Measurements from ENCODE around the gene RHNO1. TPM values are rescaled to one million over a fixed set of nuclear protein-coding genes. Genes with fewer than 3 reads are reported as not detected.
A peak's percentile ranks its signal among the peaks of the same experiment; 100 is the strongest.

RHNO1 gene
- total and polyA plus RNA-seq, 2 of the 8 experiments (the other 6 are each of a cell fraction or from before 2014, with no cell fraction given) = 55.8 to 56.9 TPM

DNA sequence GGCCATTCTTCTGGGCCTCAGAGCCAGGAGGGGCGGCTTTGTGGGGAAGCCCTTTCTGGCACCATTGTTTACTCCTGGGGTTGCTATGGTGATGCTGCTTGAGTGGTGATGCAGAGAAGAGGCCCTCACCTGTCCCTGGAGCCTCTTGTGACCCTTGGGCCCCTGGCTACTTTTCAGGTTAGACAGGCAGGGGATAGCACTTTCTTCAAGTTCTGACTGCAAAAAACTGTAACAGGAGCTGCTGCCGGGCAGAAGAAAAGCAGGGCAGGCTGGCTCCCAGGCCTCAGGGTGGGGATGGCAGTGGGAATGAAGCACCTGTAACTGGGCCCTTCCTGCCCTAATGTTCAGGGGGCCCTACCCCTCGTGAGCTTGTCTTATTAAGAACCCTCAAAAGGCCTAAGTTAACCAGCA is 20.0 kb upstream of the RHNO1 start, which contains the start of gene TEX52:
Gene TEX52, minus strand, starts transcription at position 19 of the 411 bp plus-strand sequence. Its CDS starts 13 bp downstream, at position 6.
- DNase-seq (ENCODE audit: low read depth in 1 of 2, low spot score in 2 of 2) (peak in 1 of 2 experiments; percentile 63), FAIRE-seq (no peak)
- Histone ChIP-seq H2BK15ac (ENCODE audit: low read length) (no peak within 1 kb of the TSS), H3K4me3 (ENCODE audit: extremely low read depth in 1 of 4, insufficient read depth in 2 of 4, low read depth in 3 of 4, low read length in 4 of 4) (no peak within 1 kb of the TSS), H3K23me2 (ENCODE audit: low read depth, low read length) (no peaks in the 10 kb centered on the region), H3K56ac (replicated peaks; ENCODE audit: insufficient read length, low read depth, low read length) (no peak within 1 kb of the TSS), H3K14ac (ENCODE audit: insufficient read length) (no peak within 1 kb of the TSS), H3K9ac (replicated peaks in 1 of 4; ENCODE audit: extremely low read depth in 1 of 4, low read depth in 3 of 4, low read length in 3 of 4) (peak within 1 kb of the TSS in 2 of 4 experiments; percentile 25 to 38; a peak in 2 of 7 replicates), H3K18ac (ENCODE audit: extremely low read depth, low read length) (no peak within 1 kb of the TSS), H2AK5ac (ENCODE audit: low read depth, low read length) (no peak within 1 kb of the TSS; the same call in 1 of the 2 replicates), H3K9me3 (ENCODE audit: insufficient read depth in 2 of 2, low read depth in 1 of 2, low read length in 1 of 2) (no peaks in the 10 kb centered on the region), H4K20me1 (replicated peaks in 1 of 2; ENCODE audit: control insufficient read depth in 1 of 2, insufficient read depth in 2 of 2, low read length in 2 of 2) (peaks cover 3 to 5% of the 10 kb centered on the region in 2 experiments), H3K36me3 (ENCODE audit: control insufficient read depth in 2 of 4, insufficient read depth in 4 of 4, low read length in 3 of 4) (peaks cover 0 to 29% (median 15%) of the 10 kb centered on the region in 4 experiments; a peak in 4 of 8 replicates), H3K27me3 (replicated peaks in 1 of 4; ENCODE audit: control insufficient read depth in 3 of 4, extremely low read depth in 1 of 4, insufficient read depth in 3 of 4, low read length in 3 of 4) (no peaks in the 10 kb centered on the region), H3K4me2 (ENCODE audit: insufficient read depth in 1 of 2, low read depth in 2 of 2, low read length in 2 of 2) (no peak within 1 kb of the TSS), H2AFZ (ENCODE audit: low read length) (no peak within 1 kb of the TSS), H4K91ac (replicated peaks; ENCODE audit: insufficient read length, low read length) (no peak within 1 kb of the TSS), H2BK20ac (ENCODE audit: low read length) (no peak within 1 kb of the TSS), H2BK5ac (ENCODE audit: low read depth, low read length) (no peak within 1 kb of the TSS), H2BK120ac (replicated peaks; ENCODE audit: low read depth, low read length) (no peak within 1 kb of the TSS), H4K5ac (ENCODE audit: insufficient read length, low read depth, low read length) (no peak within 1 kb of the TSS), H3K79me1 (ENCODE audit: low read depth, low read length) (no peaks in the 10 kb centered on the region), H3K4ac (replicated peaks; ENCODE audit: insufficient read length, low read depth, low read length) (no peak within 1 kb of the TSS), H2BK12ac (ENCODE audit: low read depth, low read length) (no peak within 1 kb of the TSS), H3K4me1 (replicated peaks in 1 of 4; ENCODE audit: control insufficient read depth in 3 of 4, insufficient read depth in 4 of 4, low read length in 3 of 4) (peaks cover 0 to 6% (median under 1%) of the 10 kb centered on the region in 4 experiments; a peak in 4 of 7 replicates), H4K8ac (ENCODE audit: extremely low read depth, insufficient read depth, low read length) (no peak within 1 kb of the TSS), H3K79me2 (ENCODE audit: control insufficient read depth in 1 of 2, insufficient read depth in 2 of 2, low read length in 2 of 2) (no peaks in the 10 kb centered on the region), H3K27ac (ENCODE audit: low read depth, low read length) (no peak within 1 kb of the TSS), H3K23ac (ENCODE audit: insufficient read length) (no peak within 1 kb of the TSS)
- CTCF ChIA-PET (ENCODE audit: partially characterized antibody) = interaction anchor here (1.1 to 6.5 kb wide), 10 partner anchors 8 to 185 kb away, joined by 3 to 84 read pairs (median 5); no protein-coding TSS in a partner anchor
- 77% methylated on average over 3 of the region's 3 CpGs; no CpG with 5 or more reads in 1 of the 2 experiments for WGBS, 2 experiments (ENCODE audit: extremely low coverage in 1 of 2, insufficient coverage in 1 of 2, insufficient read length in 1 of 2, insufficient replicate concordance in 2 of 2, low coverage in 1 of 2, low lambda C conversion rate in 2 of 2, missing lambda C conversion rate in 1 of 2)
- no peak for TF ChIP-seq HDAC2 (IDR thresholded peaks at IDR 0.05; ENCODE audit: borderline replicate concordance in 1 of 2, low read depth in 2 of 2, low read length in 2 of 2)
- TF ChIP-seq SIN3A (conservative IDR thresholded peaks at IDR 0.05 in 1 of 2, IDR thresholded peaks at IDR 0.05 in 1 of 2; ENCODE audit: low read depth in 1 of 2, low read length in 2 of 2) = 0 out of 4 replicates have a peak, but pooled peaks of 1 of the 2 experiments have one; percentile 10
- peak in 1 of 2 experiments; percentile 54; a peak in 1 of 3 replicates for TF ChIP-seq POLR2A (IDR thresholded peaks at IDR 0.05; ENCODE audit: control extremely low read depth in 1 of 2, low read depth in 2 of 2, low read length in 2 of 2)
- POLR2A ChIA-PET (ENCODE audit: partially characterized antibody) = interaction anchor here (0.6 to 3.8 kb wide), 18 partner anchors 8 to 135 kb away, joined by 3 to 31 read pairs (median 5); partner anchors contain the start of genes FOXM1, ITFG2 and RHNO1
